Measurements from ENCODE around the gene AGAP1. TPM values are rescaled to one million over a fixed set of nuclear protein-coding genes. Genes with fewer than 3 reads are reported as not detected.

The AGAP1 gene
- total RNA-seq, 1 donor from 2014 or later: 10.5 TPM

DNA sequence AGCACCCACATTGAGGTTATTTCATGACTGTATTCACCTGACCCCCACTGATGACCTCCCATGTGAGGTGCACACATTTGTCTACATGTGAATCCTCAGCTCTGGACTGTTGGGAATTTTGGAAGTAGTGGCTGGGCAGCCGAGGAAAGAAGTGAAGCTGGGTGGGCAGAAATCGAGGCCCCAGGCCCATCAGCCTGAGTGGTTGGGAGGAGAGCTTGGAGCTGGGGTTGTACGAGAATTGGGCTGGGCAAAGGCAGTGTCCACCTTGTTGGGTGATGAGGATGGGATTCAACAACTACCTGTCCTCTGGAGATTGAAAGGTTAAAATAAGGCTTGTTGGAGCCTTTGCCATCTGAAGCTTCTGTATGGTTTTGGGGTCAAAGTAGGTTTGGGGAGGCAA lies 35.8 kb downstream of the AGAP1 start:
- ATAC-seq: no peak
- DNase-seq (ENCODE audit: low spot score): no peak

DNA sequence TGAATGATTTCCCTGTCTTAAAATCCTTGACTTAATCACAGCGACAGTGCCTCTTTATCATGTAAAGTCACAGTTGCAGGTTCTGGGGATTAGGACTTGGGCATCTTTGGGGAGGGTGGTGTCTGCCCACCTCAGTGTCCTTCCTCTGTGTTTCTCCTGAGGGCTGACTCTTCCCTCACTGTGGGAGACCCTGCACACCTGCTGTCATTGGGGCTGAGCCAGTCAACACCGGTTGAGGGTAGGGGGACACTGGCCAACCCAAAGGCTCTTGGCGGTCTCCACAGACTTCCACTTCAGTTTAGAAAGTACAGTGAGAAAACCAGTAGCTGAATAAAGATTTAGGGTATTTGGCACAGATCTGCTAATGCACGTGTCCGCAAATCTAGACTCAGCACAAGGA lies 36.9 kb downstream of the AGAP1 start:
- DNase-seq (ENCODE audit: low spot score): no peak

GRCh38 chr2:235532307-235532706 lies 38.5 kb downstream of the AGAP1 start:
- DNase-seq (ENCODE audit: low spot score): no peak
- ATAC-seq: no peak

More for the DNA sequence above, 36.9 kb downstream of the AGAP1 start:
- ATAC-seq: no peak

- ATAC-seq (no peak), DNase-seq (ENCODE audit: low spot score) (no peak)
Observed at GRCh38 chr2:235533198-235533597, 39.4 kb downstream of the AGAP1 start.

DNA sequence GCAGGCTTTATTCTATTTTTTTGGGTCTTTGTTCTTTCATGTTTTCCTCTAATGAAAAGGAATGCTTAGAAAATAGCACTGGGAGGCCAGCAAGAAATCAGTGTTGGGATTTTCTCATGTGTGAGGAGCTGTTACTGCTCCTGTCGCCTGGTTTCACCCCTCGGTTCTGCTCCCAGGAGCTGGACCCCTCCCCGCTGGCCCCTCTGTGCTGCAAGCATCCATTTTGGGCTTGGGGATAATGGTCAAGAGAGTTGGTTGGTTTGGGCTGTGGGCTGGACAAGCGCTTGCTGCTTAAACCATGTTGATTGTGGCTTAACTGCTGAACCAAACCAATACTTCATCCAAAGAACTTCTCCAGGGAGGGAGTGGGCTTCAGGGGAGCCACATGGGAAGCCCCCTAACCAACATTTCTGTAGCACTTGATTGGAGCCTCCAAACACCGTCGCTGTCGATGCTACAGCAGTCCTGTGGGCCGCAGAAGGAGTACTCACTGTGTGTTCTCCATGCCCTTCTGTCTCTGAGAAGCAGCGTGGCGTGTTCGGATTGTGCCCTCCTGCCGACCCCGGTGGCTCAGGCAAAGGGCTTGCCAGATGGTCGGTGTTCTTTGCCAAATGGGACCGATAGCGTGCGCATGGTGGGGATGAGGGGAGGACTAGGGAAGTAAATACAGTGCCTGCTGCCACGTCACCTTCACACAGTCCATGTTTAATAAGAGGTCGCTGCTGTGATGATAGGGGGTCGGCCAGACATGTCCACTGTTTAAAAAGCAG lies 40.0 kb downstream of the AGAP1 start:
- DNase-seq (ENCODE audit: low spot score): no peak

DNA sequence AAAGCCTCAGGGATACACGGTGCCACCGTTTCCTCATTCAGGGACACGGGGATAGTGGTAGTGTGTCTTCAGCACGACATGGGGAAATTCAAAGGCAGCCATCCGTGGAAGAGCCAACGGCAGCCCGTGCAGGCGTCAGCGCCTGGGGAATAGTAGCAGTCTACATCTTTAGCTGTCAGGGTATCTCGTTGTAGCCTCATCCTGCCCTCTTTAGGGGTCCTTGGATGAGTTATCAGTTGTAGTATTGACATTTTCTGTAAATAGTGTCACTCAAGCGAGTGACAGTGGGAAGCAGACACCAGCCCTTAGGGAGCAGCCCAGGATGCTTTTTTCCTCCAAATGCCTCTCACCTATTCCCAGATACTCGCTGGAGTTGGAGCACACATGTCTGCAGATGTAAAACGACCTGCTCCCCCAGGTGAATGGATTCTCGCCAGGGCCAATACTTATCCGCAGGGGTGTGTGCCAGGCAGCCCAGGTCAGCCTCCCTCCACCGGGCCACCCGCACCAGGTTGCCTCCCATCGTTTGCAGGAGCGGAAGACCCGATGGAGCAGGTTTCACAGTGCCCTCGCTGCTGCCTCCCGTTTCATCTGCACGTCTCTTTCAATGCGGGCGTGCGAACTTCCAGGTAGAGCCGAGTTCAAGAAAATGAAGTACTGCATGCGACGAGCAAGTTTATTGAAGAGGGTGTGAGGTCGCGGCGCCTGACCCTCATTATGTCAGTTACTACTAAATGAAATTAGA lies 41.0 kb downstream of the AGAP1 start:
- ATAC-seq (no peak), DNase-seq (ENCODE audit: low spot score) (no peak)

More for the DNA sequence above, 40.0 kb downstream of the AGAP1 start:
- ATAC-seq: no peak

DNA sequence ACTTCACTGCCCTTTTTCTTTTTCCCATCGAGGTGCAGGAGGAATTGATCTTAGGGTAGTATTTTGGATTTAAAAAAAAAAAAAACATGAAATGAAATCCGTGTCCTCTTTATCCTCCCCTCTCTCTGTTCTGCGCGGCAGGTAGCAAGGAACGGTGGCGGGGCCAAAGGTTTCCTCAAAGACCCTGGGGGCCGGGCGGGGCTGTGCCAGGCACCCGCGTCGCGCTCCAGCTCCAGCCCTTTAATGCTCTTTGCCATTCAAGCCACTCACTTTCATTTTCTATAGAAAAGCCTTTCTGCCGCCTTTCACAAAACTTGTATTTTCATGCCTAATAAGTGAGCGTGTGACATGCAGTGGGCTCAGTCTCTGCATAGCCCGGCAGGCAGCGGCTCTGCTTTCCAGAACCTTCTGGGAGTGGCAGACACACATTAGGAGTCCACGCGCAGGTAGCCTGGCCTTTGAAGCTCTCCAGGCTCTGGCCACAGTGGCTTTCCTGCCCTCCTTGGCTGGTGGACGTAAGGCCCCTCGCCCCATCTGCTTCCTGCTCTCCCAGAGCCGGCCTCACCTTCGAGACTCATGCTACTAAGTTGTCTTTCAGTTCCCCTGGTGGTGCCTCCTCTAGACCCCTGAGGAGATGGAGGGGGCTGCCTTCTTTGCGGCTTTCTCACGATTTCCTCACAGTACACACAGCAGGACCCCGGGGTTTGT lies 41.7 kb downstream of the AGAP1 start:
- ATAC-seq (no peak), DNase-seq (ENCODE audit: low spot score) (no peak)

DNA sequence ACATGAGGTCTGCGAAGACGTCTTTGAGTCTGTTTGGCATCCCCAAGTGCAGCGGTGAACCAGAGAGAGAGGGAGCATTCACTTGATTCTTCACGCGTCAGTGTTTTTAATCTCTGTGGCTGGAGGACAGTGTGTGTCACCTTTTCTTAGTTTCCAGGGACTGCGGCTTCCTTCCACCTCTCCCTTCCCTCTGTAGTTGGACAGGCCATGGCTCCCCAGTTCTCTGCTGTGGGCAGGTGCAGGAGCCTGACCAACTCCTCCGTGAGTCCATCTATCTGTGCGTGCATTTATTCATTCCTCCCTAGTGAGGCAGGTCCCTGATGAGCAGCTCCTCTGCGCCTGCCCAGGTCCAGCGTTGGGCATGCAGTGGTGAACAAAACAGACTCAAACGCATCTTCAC lies 42.9 kb downstream of the AGAP1 start:
- DNase-seq (ENCODE audit: low spot score): no peak
- peak; percentile 6 for ATAC-seq

GRCh38 chr2:235537186-235537585 lies 43.3 kb downstream of the AGAP1 start:
- ATAC-seq (peak; percentile 57), DNase-seq (ENCODE audit: low spot score) (no peak)

DNA sequence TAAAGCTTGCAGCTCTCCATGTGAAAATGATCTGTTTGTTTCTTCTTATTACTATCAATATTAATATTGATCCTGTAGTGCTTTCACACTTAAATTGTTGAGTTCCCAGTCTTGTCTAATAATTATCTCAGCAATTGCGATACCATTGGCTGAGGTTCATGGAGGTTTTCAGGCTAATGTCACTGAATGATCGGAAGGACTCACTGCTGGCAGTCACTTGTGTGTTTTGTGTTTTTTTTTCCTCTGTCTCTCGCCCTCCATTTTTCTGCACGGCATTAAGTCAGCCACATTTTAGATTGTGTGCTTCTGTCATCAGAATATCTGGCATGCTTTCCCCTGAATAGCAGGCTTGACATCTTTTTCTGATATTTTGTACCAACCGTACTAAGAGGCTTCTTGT lies 43.7 kb downstream of the AGAP1 start:
- ATAC-seq (peak; percentile 79), DNase-seq (ENCODE audit: low spot score) (no peak)

GRCh38 chr2:235538144-235538639 lies 44.3 kb downstream of the AGAP1 start:
- ATAC-seq: no peak

DNA sequence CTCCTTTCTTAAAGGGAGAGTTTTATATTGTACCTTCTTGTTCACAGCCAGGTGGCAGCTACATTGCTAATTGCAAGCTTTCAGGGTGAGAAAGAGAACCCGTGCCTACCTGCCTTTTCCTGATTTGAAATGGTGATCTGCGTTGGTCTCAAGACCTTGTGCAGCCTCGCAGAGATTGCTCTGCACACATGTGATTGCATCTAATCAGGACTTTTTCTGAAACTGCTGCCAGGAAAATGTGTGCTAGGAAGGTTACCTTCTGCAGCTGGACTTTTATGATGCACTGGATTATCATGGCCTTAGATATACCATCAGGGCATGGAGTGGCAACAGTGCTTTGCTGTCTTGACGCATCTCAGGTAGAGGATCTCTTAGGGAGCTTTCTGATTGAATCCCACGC lies 45.1 kb downstream of the AGAP1 start:
- DNase-seq (ENCODE audit: low spot score): no peak
- ATAC-seq: no peak

More at GRCh38 chr2:235538144-235538639, 44.3 kb downstream of the AGAP1 start:
- no peak for DNase-seq (ENCODE audit: low spot score)

DNA sequence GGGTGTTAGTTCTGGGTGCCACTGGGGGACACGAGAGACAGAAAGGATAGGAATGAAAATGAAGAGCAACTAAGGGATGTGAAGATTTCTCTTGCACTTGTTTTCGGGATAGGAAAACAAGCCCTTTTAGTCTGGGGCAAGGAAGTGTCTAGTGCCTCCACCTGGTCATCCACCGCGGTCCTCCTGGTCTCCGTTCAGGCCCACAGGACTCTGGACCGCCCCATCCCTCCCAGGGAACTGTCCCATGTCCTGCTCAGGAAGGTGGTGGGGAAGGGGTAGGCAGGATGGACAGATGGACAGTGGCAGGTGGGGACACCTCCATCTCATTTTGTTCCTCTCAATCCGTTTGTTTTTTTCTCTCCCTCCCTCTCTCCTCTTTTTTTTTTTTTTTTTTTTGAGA lies 45.9 kb downstream of the AGAP1 start:
- no peak for DNase-seq (ENCODE audit: low spot score)
- ATAC-seq: no peak

- ATAC-seq: no peak
- no peak for DNase-seq (ENCODE audit: low spot score)
Observed at GRCh38 chr2:235541016-235541415, 47.2 kb downstream of the AGAP1 start.

DNA sequence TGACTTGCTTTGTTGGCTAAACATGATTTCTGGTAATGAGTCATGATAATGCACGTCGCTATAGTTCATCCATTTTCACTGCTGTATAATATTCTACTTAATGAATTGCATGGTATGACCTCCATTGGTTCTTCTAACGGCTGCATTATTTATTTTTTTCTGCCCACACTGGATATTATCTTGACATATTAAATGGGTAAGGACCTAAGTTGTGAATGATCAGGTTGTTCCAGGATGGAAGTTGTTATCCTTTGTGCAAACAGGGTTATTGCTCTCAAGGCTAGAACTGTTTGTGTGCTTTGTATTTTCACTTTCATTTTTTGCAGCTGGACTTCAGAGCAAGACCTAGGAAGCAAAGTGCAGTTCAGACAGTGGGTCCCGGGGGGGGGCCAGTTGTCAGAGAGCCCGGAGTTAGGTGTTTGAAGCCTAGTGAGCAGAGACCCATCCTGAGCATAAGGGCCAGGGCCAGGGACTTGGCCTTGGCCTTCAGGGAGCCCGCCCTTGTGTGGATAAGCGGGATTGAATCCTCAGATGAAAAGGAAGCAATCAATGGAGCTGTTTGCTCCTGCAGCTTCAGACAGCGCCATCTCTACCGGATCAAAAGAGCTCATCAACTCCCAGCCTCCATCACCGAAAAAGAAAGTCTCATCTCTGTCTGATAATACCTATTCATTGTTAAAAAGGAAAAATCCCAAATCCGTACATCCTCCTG lies 48.2 kb downstream of the AGAP1 start:
- DNase-seq (ENCODE audit: low spot score) (no peak), ATAC-seq (peak; percentile 63)

- no peak for ATAC-seq
- DNase-seq (ENCODE audit: low spot score): no peak
Observed at GRCh38 chr2:235542733-235543127, 48.9 kb downstream of the AGAP1 start.

DNA sequence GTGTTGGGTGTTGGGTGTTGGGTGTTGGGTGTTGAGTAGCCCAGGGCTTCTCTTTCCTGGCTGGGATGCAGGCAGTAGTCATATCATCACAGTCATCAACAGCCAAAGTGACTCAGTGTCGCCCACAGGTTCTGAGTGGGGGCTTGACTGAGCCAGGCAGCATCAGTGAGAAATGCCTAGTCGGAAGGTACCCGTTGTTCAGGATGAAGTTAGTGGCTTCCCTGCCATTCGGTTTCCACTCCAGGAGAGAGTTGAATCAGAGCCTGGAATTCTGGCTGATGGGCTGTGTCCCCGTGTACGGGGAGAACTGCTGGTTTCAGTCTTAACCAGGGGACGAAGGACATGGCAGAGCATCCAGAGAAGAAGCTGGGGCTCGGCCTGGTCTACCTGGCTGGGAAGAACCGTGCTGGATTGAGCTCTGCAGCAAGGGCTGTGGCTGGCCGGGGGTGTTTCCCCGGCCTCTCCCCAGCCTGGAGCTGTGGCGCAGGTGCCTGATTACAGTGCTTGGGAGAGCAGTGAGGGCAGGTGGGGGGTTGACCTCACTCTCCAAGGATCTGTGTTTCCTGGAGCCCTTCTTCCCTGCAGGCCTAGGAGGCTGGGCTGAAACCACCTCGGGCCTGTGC lies 49.4 kb downstream of the AGAP1 start:
- no peak for DNase-seq (ENCODE audit: low spot score)
- ATAC-seq: no peak

- ATAC-seq (no peak), DNase-seq (ENCODE audit: low spot score) (no peak)
Observed at GRCh38 chr2:235543851-235544688, 50.2 kb downstream of the AGAP1 start.

DNA sequence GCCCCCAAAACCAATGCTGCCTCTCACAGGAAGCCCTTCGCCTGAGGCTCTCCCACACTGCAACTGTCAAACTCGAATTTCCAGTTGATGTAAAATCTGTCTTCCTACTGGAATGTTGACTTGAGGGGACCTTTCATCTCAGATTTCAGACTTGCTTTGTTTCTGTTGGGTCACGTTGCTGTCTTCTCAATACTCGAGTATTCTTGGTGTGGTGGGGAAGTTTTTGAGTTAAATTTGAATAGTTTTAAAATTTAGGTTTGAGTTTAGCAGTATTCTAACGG lies 50.8 kb downstream of the AGAP1 start:
- ATAC-seq: no peak
- no peak for DNase-seq (ENCODE audit: low spot score)

Measured in left lobe of liver (tissue), 2 donors.